H9 (cell line): ENCODE measurements around the gene HCN2. TPM values are rescaled to one million over a fixed set of nuclear protein-coding genes. Genes with fewer than 3 reads are reported as not detected.

Experiments
- DNase-seq: peaks from one replicate; pipeline ENCODE4 v3.0.0-alpha.2; 2017
- H2AFZ ChIP-seq: one replicate; pipeline ENCODE4 v1.6.1; 2013; ENCODE audit warnings: mild to moderate bottlenecking, low read length, control low read depth, moderate library complexity
- H2AK5ac ChIP-seq: 2 replicates; pipeline ENCODE4 v1.6.1; 2013; ENCODE audit warnings: low read length, control low read depth, mixed read lengths; ENCODE audit not compliant: insufficient read length
- H2BK120ac ChIP-seq: one replicate; pipeline ENCODE4 v1.6.1; 2013; ENCODE audit warnings: low read depth, mild to moderate bottlenecking, low read length, control low read depth, inconsistent platforms; ENCODE audit not compliant: poor library complexity, severe bottlenecking
- H2BK12ac ChIP-seq: 2 replicates; pipeline ENCODE4 v1.6.1; 2013; ENCODE audit warnings: low read length, control low read depth, mixed read lengths, low read depth; ENCODE audit not compliant: insufficient read length
- H2BK15ac ChIP-seq: 2 replicates; pipeline ENCODE4 v1.6.1; 2013; ENCODE audit warnings: low read depth, low read length, control low read depth
- H2BK20ac ChIP-seq: one replicate; pipeline ENCODE4 v1.6.1; 2013; ENCODE audit warnings: low read depth, mild to moderate bottlenecking, low read length, control low read depth, inconsistent platforms; ENCODE audit not compliant: poor library complexity, severe bottlenecking
- H2BK5ac ChIP-seq: 2 replicates; pipeline ENCODE4 v1.6.1; 2013; ENCODE audit warnings: low read length, control low read depth, mixed read lengths; ENCODE audit not compliant: insufficient read length
- H3K14ac ChIP-seq: 2 replicates; pipeline ENCODE4 v1.6.1; 2013; ENCODE audit warnings: low read length, control low read depth; ENCODE audit not compliant: insufficient read depth
- H3K18ac ChIP-seq: 2 replicates; pipeline ENCODE4 v1.6.1; 2013; ENCODE audit warnings: low read depth, mild to moderate bottlenecking, mixed read lengths, low read length, control low read depth; ENCODE audit not compliant: insufficient read length
- H3K23ac ChIP-seq: 2 replicates; pipeline ENCODE4 v1.6.1; 2013; ENCODE audit warnings: low read length, control low read depth, mixed read lengths, low read depth; ENCODE audit not compliant: insufficient read length
- H3K23me2 ChIP-seq: 2 replicates; pipeline ENCODE4 v1.6.1; 2013; ENCODE audit warnings: low read depth, mild to moderate bottlenecking, mixed read lengths, low read length, control low read depth; ENCODE audit not compliant: insufficient read length, poor library complexity, severe bottlenecking
- H3K27ac ChIP-seq: 2 replicates; pipeline ENCODE4 v1.5.1; 2013; ENCODE audit warnings: low read length, control low read depth, mixed read lengths, low read depth; ENCODE audit not compliant: insufficient read length
- H3K27me3 ChIP-seq: 2 replicates; pipeline ENCODE4 v1.6.1; 2013; ENCODE audit warnings: low read length, control low read depth, inconsistent platforms; ENCODE audit not compliant: insufficient read depth
- H3K4ac ChIP-seq: 2 replicates; pipeline ENCODE4 v1.6.1; 2013; ENCODE audit warnings: low read depth, mild to moderate bottlenecking, control low read depth, inconsistent platforms, low read length, moderate library complexity
- H3K4me1 ChIP-seq: 2 replicates; pipeline ENCODE4 v1.6.1; 2013; ENCODE audit warnings: low read length, control low read depth, inconsistent platforms; ENCODE audit not compliant: insufficient read depth
- H3K4me2 ChIP-seq: 2 replicates; pipeline ENCODE4 v1.6.1; 2013; ENCODE audit warnings: low read length, control low read depth, mixed read lengths; ENCODE audit not compliant: insufficient read length, insufficient read depth
- H3K56ac ChIP-seq: 2 replicates; pipeline ENCODE4 v1.6.1; 2013; ENCODE audit warnings: low read depth, mild to moderate bottlenecking, mixed read lengths, low read length, control low read depth; ENCODE audit not compliant: insufficient read length
- H3K79me1 ChIP-seq: 2 replicates; pipeline ENCODE4 v1.6.1; 2013; ENCODE audit warnings: low read depth, mild to moderate bottlenecking, moderate library complexity, low read length, control low read depth, inconsistent platforms; ENCODE audit not compliant: insufficient read depth, poor library complexity, severe bottlenecking
- H3K79me2 ChIP-seq: 2 replicates; pipeline ENCODE4 v1.6.1; 2013; ENCODE audit warnings: low read length, control low read depth, inconsistent platforms; ENCODE audit not compliant: insufficient read depth
- H3K9ac ChIP-seq: 2 replicates; pipeline ENCODE4 v1.6.1; 2013; ENCODE audit warnings: low read length, control low read depth, mixed read lengths; ENCODE audit not compliant: insufficient read length; ENCODE audit errors: extremely low read depth
- H3K9me3 ChIP-seq: one replicate; pipeline ENCODE4 v1.6.1; 2013; ENCODE audit warnings: low read depth, low read length, inconsistent platforms; ENCODE audit not compliant: control insufficient read depth
- H3T11ph ChIP-seq: one replicate; pipeline ENCODE4 v1.6.1; 2013; ENCODE audit warnings: mild to moderate bottlenecking, low read length, control low read depth, inconsistent platforms
- H4K20me1 ChIP-seq: one replicate; pipeline ENCODE4 v1.6.1; 2013; ENCODE audit not compliant: control insufficient read depth, insufficient read length, insufficient read depth
- H4K5ac ChIP-seq: 2 replicates; pipeline ENCODE4 v1.6.1; 2013; ENCODE audit warnings: low read depth, mild to moderate bottlenecking, mixed read lengths, low read length, control low read depth; ENCODE audit not compliant: insufficient read length
- H4K8ac ChIP-seq: replicated peaks from 2 replicates; pipeline ENCODE4 v1.6.1; 2013; ENCODE audit warnings: low read length, control low read depth, mixed read lengths, low read depth; ENCODE audit not compliant: insufficient read length
- H4K91ac ChIP-seq: 2 replicates; pipeline ENCODE4 v1.6.1; 2013; ENCODE audit warnings: low read depth, mild to moderate bottlenecking, moderate library complexity, mixed read lengths, low read length, control low read depth; ENCODE audit not compliant: insufficient read length
- H3K27ac Mint-ChIP-seq, 3 experiments: 2 replicates in 2 of 3; 3 replicates in 1 of 3; pipeline ENCODE4 v1.8.0; 2020 to 2021; ENCODE audit warnings: mixed read lengths in 3 of 3, mild to moderate bottlenecking in 1 of 3, moderate library complexity in 1 of 3
- H3K27me3 Mint-ChIP-seq: 2 replicates; pipeline ENCODE4 v1.8.0; 2021; ENCODE audit warnings: low read depth, mild to moderate bottlenecking, moderate library complexity, mixed read lengths
- H3K36me3 Mint-ChIP-seq, 3 experiments: 2 replicates in 2 of 3; 3 replicates in 1 of 3; pipeline ENCODE4 v1.8.0; 2020 to 2021; ENCODE audit warnings: low read depth in 3 of 3, mixed read lengths in 3 of 3; ENCODE audit not compliant: insufficient read depth in 1 of 3
- H3K4me1 Mint-ChIP-seq, 2 experiments: 2 replicates each; pipeline ENCODE4 v1.8.0; 2020; ENCODE audit warnings: mixed read lengths in 2 of 2
- H3K4me3 Mint-ChIP-seq, 2 experiments: 2 replicates in 1 of 2; 3 replicates in 1 of 2; pipeline ENCODE4 v1.8.0; 2020 to 2021; ENCODE audit warnings: mild to moderate bottlenecking in 2 of 2, mixed read lengths in 2 of 2, moderate library complexity in 1 of 2
- H3K9me3 Mint-ChIP-seq, 2 experiments: 2 replicates in 1 of 2; 3 replicates in 1 of 2; pipeline ENCODE4 v1.8.0; 2020; ENCODE audit warnings: mild to moderate bottlenecking in 2 of 2, mixed read lengths in 2 of 2, moderate library complexity in 1 of 2
- WGBS: extraction: QIAGEN DNeasy Blood & Tissue Kit; methylation state at CpG from one replicate; pipeline ENCODE4 v1.1.7; 2013; ENCODE audit warnings: missing lambda C conversion rate, low lambda C conversion rate, mixed read lengths; ENCODE audit not compliant: insufficient read length; ENCODE audit errors: extremely low coverage; 5-methylcytosine and 5-hydroxymethylcytosine counted together
- total RNA-seq: library from RNA; stranded (reverse); gene quantifications from 2 replicates; pipeline ENCODE4 v1.2.1, GENCODE V29; 2021
- TF ChIP-seq, protein P1 (sequence below): fragments of 200-600 bp; sonication (generic); conservative IDR thresholded peaks from 3 replicates; pipeline ENCODE4 v1.8.0; 2021; ENCODE audit warnings: antibody characterized with exemption, mild to moderate bottlenecking

HCN2 gene
- total RNA-seq, 1 experiment from 2014 or later = 3.7 TPM

DNA sequence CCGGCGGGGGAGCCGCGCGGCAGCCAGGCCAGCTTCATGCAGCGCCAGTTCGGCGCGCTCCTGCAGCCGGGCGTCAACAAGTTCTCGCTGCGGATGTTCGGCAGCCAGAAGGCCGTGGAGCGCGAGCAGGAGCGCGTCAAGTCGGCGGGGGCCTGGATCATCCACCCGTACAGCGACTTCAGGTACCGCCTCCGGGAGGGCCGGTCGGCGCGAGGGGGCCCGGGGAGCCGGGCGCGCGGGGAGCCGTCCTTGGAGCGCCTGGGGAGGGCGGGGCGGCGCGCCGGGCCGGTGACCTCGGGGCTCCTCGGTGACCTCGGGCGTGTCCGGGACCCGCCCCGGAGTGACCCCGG is 690 bp downstream of the HCN2 start:
- H3K79me1 ChIP-seq = no peaks in the 10 kb centered on the region
- Mint-ChIP-seq H3K27ac (no peak overlapping the region), H3K4me1 (peaks cover 2 to 8% of the 10 kb centered on the region in 2 experiments; a peak in 1 of 4 replicates), H3K36me3 (no peaks in the 10 kb centered on the region), H3K9me3 (no peaks in the 10 kb centered on the region), H3K4me3 (peak overlapping the region; percentile 44 to 59; a peak in 3 of 5 replicates), H3K27me3 (peaks cover 52% of the 10 kb centered on the region)
- H3K56ac ChIP-seq = no peak overlapping the region
- H2BK12ac ChIP-seq = no peak overlapping the region
- no peak overlapping the region for H3K14ac ChIP-seq
- H2BK5ac ChIP-seq = no peak overlapping the region
- H4K20me1 ChIP-seq = peaks cover 3% of the 10 kb centered on the region
- no peaks in the 10 kb centered on the region for H3K9me3 ChIP-seq
- H2BK120ac ChIP-seq = no peak overlapping the region
- no peak overlapping the region for H4K5ac ChIP-seq
- H3K27ac ChIP-seq = no peak overlapping the region
- H3K4me2 ChIP-seq = no peak overlapping the region
- H3K18ac ChIP-seq = no peak overlapping the region
- TF ChIP-seq, protein P1, sequence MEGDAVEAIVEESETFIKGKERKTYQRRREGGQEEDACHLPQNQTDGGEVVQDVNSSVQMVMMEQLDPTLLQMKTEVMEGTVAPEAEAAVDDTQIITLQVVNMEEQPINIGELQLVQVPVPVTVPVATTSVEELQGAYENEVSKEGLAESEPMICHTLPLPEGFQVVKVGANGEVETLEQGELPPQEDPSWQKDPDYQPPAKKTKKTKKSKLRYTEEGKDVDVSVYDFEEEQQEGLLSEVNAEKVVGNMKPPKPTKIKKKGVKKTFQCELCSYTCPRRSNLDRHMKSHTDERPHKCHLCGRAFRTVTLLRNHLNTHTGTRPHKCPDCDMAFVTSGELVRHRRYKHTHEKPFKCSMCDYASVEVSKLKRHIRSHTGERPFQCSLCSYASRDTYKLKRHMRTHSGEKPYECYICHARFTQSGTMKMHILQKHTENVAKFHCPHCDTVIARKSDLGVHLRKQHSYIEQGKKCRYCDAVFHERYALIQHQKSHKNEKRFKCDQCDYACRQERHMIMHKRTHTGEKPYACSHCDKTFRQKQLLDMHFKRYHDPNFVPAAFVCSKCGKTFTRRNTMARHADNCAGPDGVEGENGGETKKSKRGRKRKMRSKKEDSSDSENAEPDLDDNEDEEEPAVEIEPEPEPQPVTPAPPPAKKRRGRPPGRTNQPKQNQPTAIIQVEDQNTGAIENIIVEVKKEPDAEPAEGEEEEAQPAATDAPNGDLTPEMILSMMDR = no peak
- H2BK20ac ChIP-seq = no peak overlapping the region
- no peak overlapping the region for H3K23ac ChIP-seq
- no peak overlapping the region for H3K4ac ChIP-seq
- no peak overlapping the region for H4K8ac ChIP-seq
- H3K23me2 ChIP-seq = no peaks in the 10 kb centered on the region
- no peak overlapping the region for H2BK15ac ChIP-seq
- H3T11ph ChIP-seq = no peak overlapping the region
- H2AFZ ChIP-seq = no peak overlapping the region
- no peak overlapping the region for H4K91ac ChIP-seq
- peaks cover 12% of the 10 kb centered on the region; the same call in 1 of the 2 replicates for H3K27me3 ChIP-seq
- no peaks in the 10 kb centered on the region for H3K79me2 ChIP-seq
- no peaks in the 10 kb centered on the region for H3K4me1 ChIP-seq
- no peak overlapping the region for H3K9ac ChIP-seq
- DNase-seq = no peak
- no CpG with 5 or more reads among the region's 50 CpGs for WGBS
- H2AK5ac ChIP-seq = no peak overlapping the region
